ENCODE measurements around the gene MYRFL. TPM values are rescaled to one million over a fixed set of nuclear protein-coding genes. Genes with fewer than 3 reads are reported as not detected.

The MYRFL gene
- total RNA-seq, 1 donor from 2014 or later = not detected

- Histone ChIP-seq H3K4me1 (no peaks in the 10 kb centered on the region), H3K27me3 (ENCODE audit: low read depth) (no peaks in the 10 kb centered on the region), H3K36me3 (no peaks in the 10 kb centered on the region), H3K9me3 (no peaks in the 10 kb centered on the region), H3K27ac (no peak overlapping the region), H3K4me3 (no peak overlapping the region)
- peak in 1 of 2 donors; percentile 19 for ATAC-seq
- no peak for DNase-seq
- TF ChIP-seq, protein P1, sequence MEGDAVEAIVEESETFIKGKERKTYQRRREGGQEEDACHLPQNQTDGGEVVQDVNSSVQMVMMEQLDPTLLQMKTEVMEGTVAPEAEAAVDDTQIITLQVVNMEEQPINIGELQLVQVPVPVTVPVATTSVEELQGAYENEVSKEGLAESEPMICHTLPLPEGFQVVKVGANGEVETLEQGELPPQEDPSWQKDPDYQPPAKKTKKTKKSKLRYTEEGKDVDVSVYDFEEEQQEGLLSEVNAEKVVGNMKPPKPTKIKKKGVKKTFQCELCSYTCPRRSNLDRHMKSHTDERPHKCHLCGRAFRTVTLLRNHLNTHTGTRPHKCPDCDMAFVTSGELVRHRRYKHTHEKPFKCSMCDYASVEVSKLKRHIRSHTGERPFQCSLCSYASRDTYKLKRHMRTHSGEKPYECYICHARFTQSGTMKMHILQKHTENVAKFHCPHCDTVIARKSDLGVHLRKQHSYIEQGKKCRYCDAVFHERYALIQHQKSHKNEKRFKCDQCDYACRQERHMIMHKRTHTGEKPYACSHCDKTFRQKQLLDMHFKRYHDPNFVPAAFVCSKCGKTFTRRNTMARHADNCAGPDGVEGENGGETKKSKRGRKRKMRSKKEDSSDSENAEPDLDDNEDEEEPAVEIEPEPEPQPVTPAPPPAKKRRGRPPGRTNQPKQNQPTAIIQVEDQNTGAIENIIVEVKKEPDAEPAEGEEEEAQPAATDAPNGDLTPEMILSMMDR (IDR thresholded peaks at IDR 0.05) = no peak
- intact Hi-C loops (cut with DNase I) = loop anchor here (10.0 kb wide), 1 partner anchor 689 kb away; no protein-coding TSS in a partner anchor
These were observed 61.1 kb downstream of the MYRFL start for GRCh38 chr12:69886109-69886508.

GRCh38 chr12:69886715-69887114 lies 61.7 kb downstream of the MYRFL start:
- intact Hi-C loops (cut with DNase I) = loop anchor here (10.0 kb wide), 1 partner anchor 688 kb away; no protein-coding TSS in a partner anchor
- no peak for DNase-seq
- Histone ChIP-seq H3K27me3 (ENCODE audit: low read depth) (no peaks in the 10 kb centered on the region), H3K4me3 (no peak overlapping the region), H3K36me3 (no peaks in the 10 kb centered on the region), H3K9me3 (no peaks in the 10 kb centered on the region), H3K27ac (no peak overlapping the region), H3K4me1 (no peaks in the 10 kb centered on the region)
- TF ChIP-seq, protein P1 (IDR thresholded peaks at IDR 0.05) = no peak
- ATAC-seq = peak; percentile 29 to 44

DNA sequence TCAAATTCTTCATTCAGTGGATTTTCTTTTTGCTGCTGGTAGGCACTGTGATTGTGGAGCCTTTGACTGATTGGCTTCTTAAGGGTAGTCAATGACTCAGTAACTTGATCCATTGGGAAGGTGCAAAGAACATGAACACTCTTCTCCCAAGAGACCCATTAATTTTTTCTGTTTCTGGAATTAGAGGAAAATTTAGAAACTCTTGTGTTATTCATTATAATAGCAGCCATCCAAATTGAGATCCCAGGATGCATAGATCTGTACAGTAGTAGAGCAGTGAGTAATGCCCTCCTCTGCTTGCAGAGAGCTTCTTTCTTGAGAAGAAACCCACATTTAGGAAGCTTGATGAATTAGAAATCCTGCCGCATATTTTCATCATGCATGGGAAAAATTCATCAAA lies 63.9 kb downstream of the MYRFL start:
- H3K27ac ChIP-seq = no peak overlapping the region
- H3K4me1 ChIP-seq = no peaks in the 10 kb centered on the region
- intact Hi-C loops (cut with DNase I) = loop anchor here (10.0 kb wide), 1 partner anchor 686 kb away; no protein-coding TSS in a partner anchor
- no peak for DNase-seq
- no peak for ATAC-seq
- TF ChIP-seq, protein P1 (IDR thresholded peaks at IDR 0.05) = no peak
- no peaks in the 10 kb centered on the region for H3K36me3 ChIP-seq
- H3K27me3 ChIP-seq (ENCODE audit: low read depth) = no peaks in the 10 kb centered on the region
- no peaks in the 10 kb centered on the region for H3K9me3 ChIP-seq
- H3K4me3 ChIP-seq = no peak overlapping the region

DNA sequence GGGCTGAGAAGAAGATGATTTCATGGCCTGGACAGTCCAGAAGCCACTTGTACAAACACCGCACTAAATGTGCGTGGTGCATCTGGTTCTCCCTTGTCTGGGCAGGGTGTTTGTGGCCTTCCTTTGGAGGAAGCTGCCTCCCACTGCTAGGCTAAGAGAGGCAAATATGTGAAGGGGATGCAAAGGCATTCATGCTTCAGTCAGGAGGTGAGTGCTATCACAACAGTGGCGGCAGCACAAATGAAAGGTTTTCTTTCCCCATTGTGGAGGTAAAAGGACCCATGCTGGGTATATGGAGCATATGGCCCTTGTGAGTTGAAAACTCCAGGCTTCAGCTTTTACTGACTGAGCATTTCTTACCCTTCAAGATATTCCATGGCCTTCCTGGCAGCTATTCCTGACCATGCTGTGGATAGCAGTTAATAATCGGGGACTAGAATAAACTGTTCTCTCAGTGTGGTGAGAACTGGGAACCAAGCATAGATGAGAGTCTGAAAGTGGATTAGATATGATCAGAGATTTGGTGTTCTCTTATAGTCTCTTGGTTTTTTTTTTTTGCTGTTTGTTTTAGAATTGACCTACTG lies 69.9 kb downstream of the MYRFL start:
- Histone ChIP-seq H3K4me1 (no peaks in the 10 kb centered on the region), H3K4me3 (no peak overlapping the region), H3K27ac (no peak overlapping the region), H3K9me3 (no peaks in the 10 kb centered on the region), H3K36me3 (no peaks in the 10 kb centered on the region), H3K27me3 (ENCODE audit: low read depth) (no peaks in the 10 kb centered on the region)
- DNase-seq (no peak), ATAC-seq (no peak)
- intact Hi-C loops (cut with DNase I) = no loop called here
- TF ChIP-seq, protein P1 (IDR thresholded peaks at IDR 0.05) = no peak

DNA sequence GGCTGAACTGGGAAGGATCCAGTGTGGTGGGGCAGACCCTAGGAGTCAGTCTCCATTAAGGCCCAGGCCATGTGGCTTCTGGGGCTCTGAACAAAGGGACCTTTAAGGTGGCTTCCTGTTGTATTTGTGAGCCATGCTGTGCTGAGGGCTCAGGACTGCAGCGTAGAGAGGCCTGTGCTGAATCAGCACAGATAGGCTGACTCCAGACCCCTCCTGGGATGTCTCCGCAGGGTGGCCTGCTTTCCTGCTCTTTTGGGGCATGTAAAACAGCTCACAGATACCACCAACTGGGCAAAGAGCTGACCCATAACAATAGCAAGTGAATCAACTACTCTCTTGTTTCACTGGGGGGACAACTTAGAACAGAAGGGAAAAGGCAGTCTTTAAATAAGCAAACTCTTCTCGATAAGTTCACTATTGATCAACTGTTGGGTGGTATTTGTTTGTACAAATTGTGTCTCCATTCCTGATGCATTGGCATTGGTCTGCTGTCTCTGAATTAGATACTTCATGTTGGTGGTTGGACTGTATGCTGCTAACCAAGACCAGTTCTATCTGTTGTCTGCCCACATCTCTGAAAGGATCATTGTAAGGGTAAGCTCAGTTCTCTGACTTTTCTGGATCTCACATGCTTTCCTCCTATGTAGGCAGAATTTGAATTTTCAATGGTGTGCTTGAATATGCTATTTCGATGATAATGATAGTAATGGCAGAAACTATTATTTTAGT lies 71.8 kb downstream of the MYRFL start:
- no peak overlapping the region for H3K27ac ChIP-seq
- no peak overlapping the region for H3K4me3 ChIP-seq
- DNase-seq (no peak), ATAC-seq (no peak)
- peaks cover 4% of the 10 kb centered on the region for H3K4me1 ChIP-seq
- no peaks in the 10 kb centered on the region for H3K27me3 ChIP-seq (ENCODE audit: low read depth)
- TF ChIP-seq, protein P1 (IDR thresholded peaks at IDR 0.05) = no peak
- intact Hi-C loops (cut with DNase I) = no loop called here
- no peaks in the 10 kb centered on the region for H3K36me3 ChIP-seq
- H3K9me3 ChIP-seq = no peaks in the 10 kb centered on the region

Measured in lower lobe of right lung (tissue), 2 donors.